Cardiac muscle cell (in vitro differentiated cells and primary cell): Measurements from ENCODE around the gene DHX9. TPM values are rescaled to one million over a fixed set of nuclear protein-coding genes. Genes with fewer than 3 reads are reported as not detected.

Experiments
- DNase-seq, 2 donors: peaks; one replicate each; pipeline versions ENCODE4 v3.0.0 to v3.0.0-alpha.2; 2010 to 2017; ENCODE audit warnings: low read depth in 1 of 2, low spot score in 1 of 2
- H3K27ac ChIP-seq: fragments of 200-600 bp; sonication (generic); 2 replicates; pipeline ENCODE4 v1.5.1; 2016
- H3K27me3 ChIP-seq: fragments of 200-600 bp; sonication (generic); 2 replicates; pipeline ENCODE4 v1.6.0; 2016; ENCODE audit warnings: control low read depth
- H3K36me3 ChIP-seq: fragments of 200-600 bp; sonication (generic); 2 replicates; pipeline ENCODE4 v1.5.1; 2016; ENCODE audit warnings: control low read depth
- H3K4me1 ChIP-seq: fragments of 200-600 bp; sonication (generic); 2 replicates; pipeline ENCODE4 v1.8.1; 2017; ENCODE audit warnings: low read depth, mild to moderate bottlenecking, mixed run types
- H3K4me3 ChIP-seq: fragments of 200-600 bp; sonication (generic); 2 replicates; pipeline ENCODE4 v1.5.1; 2016; ENCODE audit warnings: mild to moderate bottlenecking
- H3K9me3 ChIP-seq: fragments of 200-600 bp; sonication (generic); 2 replicates; pipeline ENCODE4 v1.5.1; 2017; ENCODE audit warnings: low read depth, mild to moderate bottlenecking, control low read depth
- CTCF ChIP-seq: IDR thresholded peaks from 2 replicates; pipeline ENCODE4 v1.5.1; 2012; ENCODE audit warnings: low read depth, mild to moderate bottlenecking, low read length
- polyA plus RNA-seq: library from polyadenylated mRNA; unstranded; fragments of >200 nt; fragmentation: Nextera tagmentation; extraction: Ambion mirVana; gene quantifications from 2 replicates; pipeline ENCODE4 v1.2.1, GENCODE V29; 2016
- total RNA-seq: library from RNA; depleted of rRNA; stranded (reverse); fragments of >200 nt; gene quantifications from 2 replicates; pipeline ENCODE4 v1.2.3, GENCODE V29; 2016

DHX9 gene
- total and polyA plus RNA-seq, 2 experiments from 2014 or later, result 123 to 168 TPM

GRCh38 chr1:182811975-182812722, 27.0 kb upstream of the DHX9 start:
- Histone ChIP-seq H3K4me1 (peaks cover 6% of the 10 kb centered on the region), H3K9me3 (no peaks in the 10 kb centered on the region), H3K4me3 (no peak overlapping the region), H3K27me3 (no peaks in the 10 kb centered on the region), H3K36me3 (no peaks in the 10 kb centered on the region), H3K27ac (no peak overlapping the region)
- DNase-seq, result no peak
- no peak for TF ChIP-seq CTCF

GRCh38 chr1:182816863-182817262, 22.3 kb upstream of the DHX9 start:
- TF ChIP-seq CTCF, result no peak
- Histone ChIP-seq H3K4me1 (peaks cover 6% of the 10 kb centered on the region), H3K36me3 (no peaks in the 10 kb centered on the region), H3K4me3 (no peak overlapping the region), H3K27ac (no peak overlapping the region), H3K9me3 (no peaks in the 10 kb centered on the region), H3K27me3 (no peaks in the 10 kb centered on the region)
- DNase-seq, result no peak

GRCh38 chr1:182817802-182818201, 21.3 kb upstream of the DHX9 start:
- Histone ChIP-seq H3K27ac (no peak overlapping the region), H3K27me3 (no peaks in the 10 kb centered on the region), H3K4me3 (no peak overlapping the region), H3K36me3 (no peaks in the 10 kb centered on the region), H3K4me1 (peaks cover 6% of the 10 kb centered on the region), H3K9me3 (no peaks in the 10 kb centered on the region)
- TF ChIP-seq CTCF, result no peak
- no peak for DNase-seq

GRCh38 chr1:182823220-182823619, 15.9 kb upstream of the DHX9 start:
- Histone ChIP-seq H3K4me1 (no peaks in the 10 kb centered on the region), H3K4me3 (no peak overlapping the region), H3K36me3 (no peaks in the 10 kb centered on the region), H3K9me3 (no peaks in the 10 kb centered on the region), H3K27me3 (no peaks in the 10 kb centered on the region), H3K27ac (no peak overlapping the region)
- no peak for TF ChIP-seq CTCF
- DNase-seq, result no peak

- Histone ChIP-seq H3K36me3 (no peaks in the 10 kb centered on the region), H3K27me3 (no peaks in the 10 kb centered on the region), H3K4me3 (no peak overlapping the region), H3K4me1 (no peaks in the 10 kb centered on the region), H3K9me3 (no peaks in the 10 kb centered on the region), H3K27ac (no peak overlapping the region)
- no peak for TF ChIP-seq CTCF
- DNase-seq, result no peak
These were observed 12.3 kb upstream of the DHX9 start for GRCh38 chr1:182826892-182827291.
